ENCODE measurements around the gene LHFPL2. TPM values are rescaled to one million over a fixed set of nuclear protein-coding genes. Genes with fewer than 3 reads are reported as not detected.

LHFPL2 gene
- total RNA-seq, 4 donors from 2014 or later = 10.3 to 11.6 (median 10.8) TPM

- no peak for TF ChIP-seq POLR2A (IDR thresholded peaks at IDR 0.05)
- no peak for TF ChIP-seq POLR2AphosphoS5 (IDR thresholded peaks at IDR 0.05)
- TF ChIP-seq CTCF (IDR thresholded peaks at IDR 0.05) = no peak
- no peak for TF ChIP-seq EP300 (IDR thresholded peaks at IDR 0.05)
- Histone ChIP-seq H3K4me1 (peaks cover 17% of the 10 kb centered on the region), H3K27me3 (no peaks in the 10 kb centered on the region), H3K27ac (no peak overlapping the region), H3K4me3 (no peak overlapping the region), H3K36me3 (peaks cover 7% of the 10 kb centered on the region), H3K9me3 (no peaks in the 10 kb centered on the region)
- WGBS = 85% methylated on average over 3 of the region's 3 CpGs
- DNase-seq (ENCODE audit: low spot score in 2 of 2) = no peak
Measured at GRCh38 chr5:78629624-78630023, 18.9 kb downstream of the LHFPL2 start.

GRCh38 chr5:78628270-78628992 lies 20.1 kb downstream of the LHFPL2 start:
- no peak for DNase-seq (ENCODE audit: low spot score in 2 of 2)
- H3K9me3 ChIP-seq = no peaks in the 10 kb centered on the region
- peaks cover 22% of the 10 kb centered on the region for H3K4me1 ChIP-seq
- no peak overlapping the region for H3K4me3 ChIP-seq
- no peak overlapping the region for H3K27ac ChIP-seq
- TF ChIP-seq POLR2AphosphoS5 (IDR thresholded peaks at IDR 0.05) (no peak), EP300 (IDR thresholded peaks at IDR 0.05) (no peak), CTCF (IDR thresholded peaks at IDR 0.05) (no peak), POLR2A (IDR thresholded peaks at IDR 0.05) (no peak)
- 85% methylated on average over 5 of the region's 5 CpGs for WGBS
- no peaks in the 10 kb centered on the region for H3K27me3 ChIP-seq
- peaks cover 7% of the 10 kb centered on the region for H3K36me3 ChIP-seq

GRCh38 chr5:78627766-78628165 lies 20.8 kb downstream of the LHFPL2 start:
- DNase-seq (ENCODE audit: low spot score in 2 of 2) = no peak
- Histone ChIP-seq H3K27ac (no peak overlapping the region), H3K27me3 (no peaks in the 10 kb centered on the region), H3K36me3 (peaks cover 7% of the 10 kb centered on the region), H3K4me1 (peaks cover 22% of the 10 kb centered on the region), H3K9me3 (no peaks in the 10 kb centered on the region), H3K4me3 (no peak overlapping the region)
- no peak for TF ChIP-seq EP300 (IDR thresholded peaks at IDR 0.05)
- TF ChIP-seq POLR2A (IDR thresholded peaks at IDR 0.05) = no peak
- no peak for TF ChIP-seq POLR2AphosphoS5 (IDR thresholded peaks at IDR 0.05)
- WGBS = 65% methylated on average over 6 of the region's 6 CpGs

GRCh38 chr5:78627175-78627574 lies 21.4 kb downstream of the LHFPL2 start:
- Histone ChIP-seq H3K27me3 (no peaks in the 10 kb centered on the region), H3K27ac (no peak overlapping the region), H3K4me1 (peaks cover 22% of the 10 kb centered on the region), H3K36me3 (peaks cover 7% of the 10 kb centered on the region), H3K4me3 (no peak overlapping the region), H3K9me3 (no peaks in the 10 kb centered on the region)
- no peak for TF ChIP-seq POLR2A (IDR thresholded peaks at IDR 0.05)
- TF ChIP-seq CTCF (IDR thresholded peaks at IDR 0.05) = no peak
- TF ChIP-seq EP300 (IDR thresholded peaks at IDR 0.05) = no peak
- no peak for TF ChIP-seq POLR2AphosphoS5 (IDR thresholded peaks at IDR 0.05)
- no peak for DNase-seq (ENCODE audit: low spot score in 2 of 2)
- WGBS = 89% methylated on average over 3 of the region's 3 CpGs

GRCh38 chr5:78626009-78626571 lies 22.5 kb downstream of the LHFPL2 start:
- no peak overlapping the region for H3K27ac ChIP-seq

More at GRCh38 chr5:78626009-78626571, 22.5 kb downstream of the LHFPL2 start:
- Histone ChIP-seq H3K4me1 (peaks cover 22% of the 10 kb centered on the region), H3K27me3 (no peaks in the 10 kb centered on the region), H3K36me3 (peaks cover 2% of the 10 kb centered on the region), H3K4me3 (no peak overlapping the region), H3K9me3 (no peaks in the 10 kb centered on the region)
- no peak for DNase-seq (ENCODE audit: low spot score in 2 of 2)
- WGBS = 59% methylated on average over 9 of the region's 10 CpGs
- TF ChIP-seq POLR2AphosphoS5 (IDR thresholded peaks at IDR 0.05) (no peak), CTCF (IDR thresholded peaks at IDR 0.05) (no peak), EP300 (IDR thresholded peaks at IDR 0.05) (no peak), POLR2A (IDR thresholded peaks at IDR 0.05) (no peak)

All from suprapubic skin (tissue), 4 donors.